Panc1 (cell line): ENCODE measurements around the gene KCNQ1OT1. TPM values are rescaled to one million over a fixed set of nuclear protein-coding genes. Genes with fewer than 3 reads are reported as not detected.

Source experiments
- ATAC-seq: fragments of 200-7000 bp; cut with Tn5 transposase; 2 replicates; pipeline ENCODE4 v1.9.1; 2020; ENCODE audit warnings: mild to moderate bottlenecking, moderate library complexity
- BruUV-seq: library from RNA; stranded (reverse); fragments of 400-500 nt; replicated peaks from 2 replicates; lab custom pipeline; 2021; lab: Mats Ljungman, UMichigan
- CTCF ChIA-PET: fragments of 300-600 bp; sonication (Branson Sonifier 250); formaldehyde crosslinking; loops from one replicate; lab custom pipeline; 2022; ENCODE audit warnings: antibody characterized with exemption; lab: Charles Lee
- POLR2A ChIA-PET: fragments of 300-600 bp; sonication (Branson Sonifier 250); formaldehyde crosslinking; loops from one replicate; lab custom pipeline; 2022; ENCODE audit warnings: antibody characterized with exemption; lab: Charles Lee
- DNase-seq: peaks from one replicate; pipeline ENCODE4 v3.0.0-alpha.2; 2010; ENCODE audit warnings: low read depth, low spot score
- H3K27ac ChIP-seq: 2 replicates; pipeline ENCODE4 v1.5.1; 2011; ENCODE audit warnings: mild to moderate bottlenecking, low read length, inconsistent platforms
- H3K27me3 ChIP-seq: fragments of 200-500 bp; sonication (Bioruptor generic); 2 replicates; pipeline ENCODE4 v1.6.0; 2014; ENCODE audit warnings: low read length, inconsistent platforms; ENCODE audit not compliant: control insufficient read depth, insufficient read depth
- H3K36me3 ChIP-seq: fragments of 200-500 bp; sonication (Bioruptor generic); 2 replicates; pipeline ENCODE4 v1.5.1; 2014; ENCODE audit warnings: inconsistent platforms, mild to moderate bottlenecking, low read length, moderate library complexity; ENCODE audit not compliant: control insufficient read depth, insufficient read depth
- H3K4me1 ChIP-seq: 2 replicates; pipeline ENCODE4 v1.5.1; 2011; ENCODE audit warnings: inconsistent platforms, mild to moderate bottlenecking, low read length, moderate library complexity; ENCODE audit not compliant: control insufficient read depth, insufficient read depth
- H3K4me3 ChIP-seq, 2 experiments: 2 replicates each; pipeline ENCODE4 v1.5.1; 2011 to 2012; ENCODE audit warnings: low read depth in 2 of 2, low read length in 2 of 2, mild to moderate bottlenecking in 2 of 2, inconsistent platforms in 1 of 2, moderate library complexity in 1 of 2
- H3K9me3 ChIP-seq: fragments of 200-500 bp; sonication (Bioruptor generic); 2 replicates; pipeline ENCODE4 v1.5.1; 2014; ENCODE audit warnings: low read depth, mild to moderate bottlenecking, inconsistent platforms, low read length, moderate library complexity; ENCODE audit not compliant: control insufficient read depth, insufficient read depth
- POLR2AphosphoS5 ChIP-seq: IDR thresholded peaks from 2 replicates; pipeline ENCODE4 v1.6.1; 2012; ENCODE audit warnings: mild to moderate bottlenecking, low read depth, low read length, moderate library complexity
- REST ChIP-seq, 2 experiments: IDR thresholded peaks; 2 replicates each; pipeline ENCODE4 v1.6.1; 2011 to 2012; ENCODE audit warnings: low read depth in 2 of 2, control low read depth in 1 of 2, low read length in 1 of 2, mild to moderate bottlenecking in 1 of 2, moderate library complexity in 1 of 2; ENCODE audit not compliant: insufficient read depth in 1 of 2
- SIN3A ChIP-seq: IDR thresholded peaks from 2 replicates; pipeline ENCODE4 v1.6.1; 2012; ENCODE audit warnings: low read depth, mild to moderate bottlenecking, low read length, moderate library complexity, borderline replicate concordance; ENCODE audit not compliant: insufficient read depth
- TCF7L2 ChIP-seq: IDR thresholded peaks from 2 replicates; pipeline ENCODE4 v1.6.1; 2011; ENCODE audit warnings: mild to moderate bottlenecking, low read depth, low read length, inconsistent platforms
- in situ Hi-C: cut with HindIII; loops from 2 replicates; pipeline ENCODE4 v1.10.0; 2016; ENCODE audit warnings: low sequenced_read_pairs, low pct_unique_long_range_greater_than_20kb
- intact Hi-C: fragments of 100-400 bp; cut with micrococcal nuclease; formaldehyde crosslinking; loops from one replicate; pipeline ENCODE4 v1.10.0; 2022; ENCODE audit not compliant: unreplicated experiment
- total RNA-seq: library from RNA; stranded (reverse); gene quantifications from one replicate; pipeline ENCODE4 v1.2.1, GENCODE V29; 2021; ENCODE audit not compliant: unreplicated experiment
- TF ChIP-seq, protein P1 (sequence below): fragments of 450-650 bp; IDR thresholded peaks from 2 replicates; pipeline ENCODE4 v1.5.1; 2017; ENCODE audit warnings: mild to moderate bottlenecking

Gene KCNQ1OT1
- total RNA-seq, 1 experiment from 2014 or later, result 1.3 TPM

- Histone ChIP-seq H3K4me1 (no peaks in the 10 kb centered on the region), H3K36me3 (no peaks in the 10 kb centered on the region), H3K4me3 (no peak overlapping the region), H3K27ac (no peak overlapping the region), H3K9me3 (no peaks in the 10 kb centered on the region), H3K27me3 (no peaks in the 10 kb centered on the region)
- no TSS peak for BruUV-seq
- intact Hi-C loops, result no loop called here
- in situ Hi-C loops, result no loop called here
- TF ChIP-seq REST (IDR thresholded peaks at IDR 0.05; ENCODE audit: insufficient read depth in 1 of 2, low read depth in 2 of 2, low read length in 1 of 2) (no peak), POLR2AphosphoS5 (no peak)
- TF ChIP-seq, protein P1, sequence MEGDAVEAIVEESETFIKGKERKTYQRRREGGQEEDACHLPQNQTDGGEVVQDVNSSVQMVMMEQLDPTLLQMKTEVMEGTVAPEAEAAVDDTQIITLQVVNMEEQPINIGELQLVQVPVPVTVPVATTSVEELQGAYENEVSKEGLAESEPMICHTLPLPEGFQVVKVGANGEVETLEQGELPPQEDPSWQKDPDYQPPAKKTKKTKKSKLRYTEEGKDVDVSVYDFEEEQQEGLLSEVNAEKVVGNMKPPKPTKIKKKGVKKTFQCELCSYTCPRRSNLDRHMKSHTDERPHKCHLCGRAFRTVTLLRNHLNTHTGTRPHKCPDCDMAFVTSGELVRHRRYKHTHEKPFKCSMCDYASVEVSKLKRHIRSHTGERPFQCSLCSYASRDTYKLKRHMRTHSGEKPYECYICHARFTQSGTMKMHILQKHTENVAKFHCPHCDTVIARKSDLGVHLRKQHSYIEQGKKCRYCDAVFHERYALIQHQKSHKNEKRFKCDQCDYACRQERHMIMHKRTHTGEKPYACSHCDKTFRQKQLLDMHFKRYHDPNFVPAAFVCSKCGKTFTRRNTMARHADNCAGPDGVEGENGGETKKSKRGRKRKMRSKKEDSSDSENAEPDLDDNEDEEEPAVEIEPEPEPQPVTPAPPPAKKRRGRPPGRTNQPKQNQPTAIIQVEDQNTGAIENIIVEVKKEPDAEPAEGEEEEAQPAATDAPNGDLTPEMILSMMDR, result no peak
- DNase-seq, result no peak
- no peak for ATAC-seq
- ChIA-PET POLR2A (no interaction called here), CTCF (interaction anchor here (0.6 kb wide), 1 partner anchor 74 kb away, joined by 7 read pairs; no protein-coding TSS in a partner anchor)
Observed at GRCh38 chr11:2566223-2567025, 133.4 kb downstream of the KCNQ1OT1 start.

DNA sequence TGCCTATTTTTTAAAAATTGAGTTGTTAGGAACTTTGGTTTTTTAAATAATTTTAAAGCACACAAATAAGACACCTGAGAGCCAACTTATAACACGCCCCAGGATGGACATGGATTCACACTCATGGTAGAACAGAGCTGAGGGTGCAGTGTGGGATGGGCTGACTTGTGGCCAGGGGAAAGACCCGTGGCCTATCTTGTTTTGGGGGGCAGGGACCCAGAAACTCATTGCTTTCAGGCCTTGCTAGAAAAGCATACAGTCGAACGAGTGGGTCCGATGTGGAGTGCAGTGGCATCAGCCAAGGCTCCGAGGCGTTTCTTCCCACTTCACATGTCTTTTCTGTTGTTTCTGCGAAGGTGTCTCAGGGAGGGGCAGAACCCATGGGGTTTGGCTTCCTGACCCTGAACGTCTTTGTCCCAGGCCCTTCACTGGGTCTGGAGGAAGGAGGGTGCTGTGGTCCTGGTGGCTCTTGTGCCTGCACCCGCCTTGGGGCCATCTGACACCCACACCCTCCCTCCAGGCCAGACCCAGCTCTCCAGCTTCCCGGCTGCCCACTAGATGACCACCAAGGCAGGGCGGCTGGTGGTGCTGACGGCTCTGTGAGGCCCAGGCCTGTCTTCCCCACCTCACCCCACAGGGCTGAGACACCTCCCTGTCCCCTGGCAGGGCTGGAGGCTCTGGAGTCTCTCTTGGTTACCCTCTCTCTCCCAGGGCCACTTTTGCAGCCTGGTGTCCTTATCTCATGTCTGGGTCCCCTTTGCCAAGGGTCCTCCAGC is 134.2 kb downstream of the KCNQ1OT1 start:
- TF ChIP-seq SIN3A (no peak), TCF7L2 (no peak), POLR2AphosphoS5 (no peak), REST (IDR thresholded peaks at IDR 0.05; ENCODE audit: insufficient read depth in 1 of 2, low read depth in 2 of 2, low read length in 1 of 2) (no peak)
- TF ChIP-seq, protein P1, result no peak
- in situ Hi-C loops (no loop called here), intact Hi-C loops (no loop called here)
- Histone ChIP-seq H3K27ac (no peak overlapping the region), H3K9me3 (no peaks in the 10 kb centered on the region), H3K27me3 (no peaks in the 10 kb centered on the region), H3K36me3 (no peaks in the 10 kb centered on the region), H3K4me3 (no peak overlapping the region), H3K4me1 (no peaks in the 10 kb centered on the region)
- BruUV-seq, result no TSS peak
- no peak for ATAC-seq
- POLR2A ChIA-PET, result no interaction called here
- CTCF ChIA-PET, result no interaction called here
- DNase-seq, result no peak
